Measurements from ENCODE around the gene TBCK. TPM values are rescaled to one million over a fixed set of nuclear protein-coding genes. Genes with fewer than 3 reads are reported as not detected.
A peak's percentile ranks its signal among the peaks of the same experiment; 100 is the strongest.
"Not testable (repeated sequence)": the region's sequence is repeated elsewhere in the genome, so short reads cannot be mapped to it uniquely, and the experiment has no call there.

TBCK gene
- total RNA-seq, 4 donors from 2014 or later = 49.2 to 70.6 (median 58.7) TPM

GRCh38 chr4:106140601-106141000, 175.4 kb downstream of the TBCK start:
- no peaks in the 10 kb centered on the region for H3K4me1 ChIP-seq
- no peaks in the 10 kb centered on the region for H3K27me3 ChIP-seq
- intact Hi-C loops (cut with DNase I) = no loop called here
- DNase-seq = no peak
- no peaks in the 10 kb centered on the region for H3K36me3 ChIP-seq
- no peaks in the 10 kb centered on the region for H3K9me3 ChIP-seq
- WGBS, 2 donors = 73 to 84% methylated on average over 1 of the region's 1 CpG
- no peak overlapping the region for H3K4me3 ChIP-seq (replicated peaks in 1 of 3)
- TF ChIP-seq, protein P1, sequence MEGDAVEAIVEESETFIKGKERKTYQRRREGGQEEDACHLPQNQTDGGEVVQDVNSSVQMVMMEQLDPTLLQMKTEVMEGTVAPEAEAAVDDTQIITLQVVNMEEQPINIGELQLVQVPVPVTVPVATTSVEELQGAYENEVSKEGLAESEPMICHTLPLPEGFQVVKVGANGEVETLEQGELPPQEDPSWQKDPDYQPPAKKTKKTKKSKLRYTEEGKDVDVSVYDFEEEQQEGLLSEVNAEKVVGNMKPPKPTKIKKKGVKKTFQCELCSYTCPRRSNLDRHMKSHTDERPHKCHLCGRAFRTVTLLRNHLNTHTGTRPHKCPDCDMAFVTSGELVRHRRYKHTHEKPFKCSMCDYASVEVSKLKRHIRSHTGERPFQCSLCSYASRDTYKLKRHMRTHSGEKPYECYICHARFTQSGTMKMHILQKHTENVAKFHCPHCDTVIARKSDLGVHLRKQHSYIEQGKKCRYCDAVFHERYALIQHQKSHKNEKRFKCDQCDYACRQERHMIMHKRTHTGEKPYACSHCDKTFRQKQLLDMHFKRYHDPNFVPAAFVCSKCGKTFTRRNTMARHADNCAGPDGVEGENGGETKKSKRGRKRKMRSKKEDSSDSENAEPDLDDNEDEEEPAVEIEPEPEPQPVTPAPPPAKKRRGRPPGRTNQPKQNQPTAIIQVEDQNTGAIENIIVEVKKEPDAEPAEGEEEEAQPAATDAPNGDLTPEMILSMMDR (IDR thresholded peaks at IDR 0.05) = peak in 1 of 6 experiments; percentile 22
- no peak for TF ChIP-seq POLR2A (IDR thresholded peaks at IDR 0.05)
- H3K27ac ChIP-seq = no peak overlapping the region

GRCh38 chr4:106136777-106137331, 179.2 kb downstream of the TBCK start:
- Histone ChIP-seq H3K27ac (no peak overlapping the region), H3K9me3 (no peaks in the 10 kb centered on the region), H3K4me3 (replicated peaks in 1 of 3) (no peak overlapping the region), H3K27me3 (no peaks in the 10 kb centered on the region), H3K4me1 (no peaks in the 10 kb centered on the region), H3K36me3 (no peaks in the 10 kb centered on the region)
- TF ChIP-seq POLR2A (IDR thresholded peaks at IDR 0.05) = no peak
- TF ChIP-seq, protein P1 (IDR thresholded peaks at IDR 0.05) = no peak
- DNase-seq = no peak
- intact Hi-C loops (cut with DNase I) = no loop called here

GRCh38 chr4:106132045-106132444, 184.0 kb downstream of the TBCK start:
- no peak for DNase-seq
- TF ChIP-seq, protein P1 (IDR thresholded peaks at IDR 0.05) = no peak
- no peak for TF ChIP-seq POLR2A (IDR thresholded peaks at IDR 0.05)
- Histone ChIP-seq H3K4me1 (no peaks in the 10 kb centered on the region), H3K27ac (no peak overlapping the region), H3K9me3 (no peaks in the 10 kb centered on the region), H3K36me3 (no peaks in the 10 kb centered on the region), H3K4me3 (replicated peaks in 1 of 3) (no peak overlapping the region), H3K27me3 (no peaks in the 10 kb centered on the region)
- intact Hi-C loops (cut with DNase I) = no loop called here

DNA sequence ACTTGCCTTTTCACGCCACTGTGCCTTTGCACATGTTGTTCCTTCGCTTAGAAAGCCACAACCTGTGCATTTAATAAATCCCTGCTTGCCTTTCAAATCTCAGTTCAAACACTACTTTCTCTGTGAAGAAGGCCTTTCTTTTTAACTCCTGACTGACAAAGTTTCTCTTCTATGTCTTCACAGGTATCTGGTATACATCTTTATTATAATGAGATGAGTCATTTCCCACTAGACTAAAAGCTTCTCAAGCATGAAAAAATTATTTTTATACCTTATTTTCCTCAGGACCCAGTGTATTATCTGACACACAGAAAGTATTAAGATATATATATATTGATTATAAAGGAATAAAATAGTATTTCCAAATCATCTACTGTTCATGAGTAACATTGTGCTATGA, 189.9 kb downstream of the TBCK start:
- H3K27me3 ChIP-seq = no peaks in the 10 kb centered on the region
- H3K27ac ChIP-seq = no peak overlapping the region
- H3K4me1 ChIP-seq = no peaks in the 10 kb centered on the region
- H3K9me3 ChIP-seq = no peaks in the 10 kb centered on the region
- intact Hi-C loops (cut with DNase I) = no loop called here
- whole genome bisulfite sequencing, 2 donors = 98 to 100% methylated on average over 2 of the region's 2 CpGs
- DNase-seq = no peak
- H3K36me3 ChIP-seq = no peaks in the 10 kb centered on the region
- H3K4me3 ChIP-seq (replicated peaks in 1 of 3) = no peak overlapping the region
- no peak for TF ChIP-seq POLR2A (IDR thresholded peaks at IDR 0.05)
- TF ChIP-seq, protein P1 (IDR thresholded peaks at IDR 0.05) = no peak

- DNase-seq; intact Hi-C loops (cut with DNase I); H3K9me3 ChIP-seq; H3K4me1 ChIP-seq; H3K27ac ChIP-seq; H3K36me3 ChIP-seq; H3K4me3 ChIP-seq (replicated peaks in 1 of 3); H3K27me3 ChIP-seq: not testable (repeated sequence)
- 95 to 98% methylated on average over 18 to 27 of the region's 28 CpGs for WGBS, 2 donors
Measured at GRCh38 chr4:106119949-106120555, 196.0 kb downstream of the TBCK start.
